Activated CD4-positive, alpha-beta T cell treated with anti-CD3 and anti-CD28 coated beads, Interleukin-2, amount 50 U/mL, for 48 hours (primary cell): Measurements from ENCODE around the gene KANSL1L.

ENCODE experiments used
- DNase-seq, 2 experiments: peaks; one replicate each; pipeline ENCODE4 v3.0.0-alpha.2; 2020

The KANSL1L gene

DNA sequence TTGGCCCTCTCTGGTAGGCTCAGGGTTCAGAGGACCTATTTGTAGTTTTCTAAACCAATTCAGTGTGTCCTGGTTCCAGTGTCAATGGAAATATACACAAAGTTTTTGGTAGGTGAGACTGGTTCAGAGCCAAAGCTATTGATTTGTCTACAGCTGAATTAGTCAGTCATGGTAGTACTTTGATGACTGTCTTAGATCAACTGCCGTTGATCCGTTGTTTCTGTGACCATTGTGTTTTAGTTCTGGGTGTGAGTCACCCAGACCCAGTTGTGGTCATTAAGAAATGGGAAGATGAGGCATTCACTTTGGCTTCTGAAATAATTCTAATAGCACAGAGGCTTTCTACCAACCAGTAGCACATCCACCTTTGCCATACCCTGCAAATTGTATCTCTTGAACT, 184.8 kb downstream of the KANSL1L start:
- no peak for DNase-seq

GRCh38 chr2:209985874-209986273, 185.3 kb downstream of the KANSL1L start:
- no peak for DNase-seq

GRCh38 chr2:209984291-209984690, 186.9 kb downstream of the KANSL1L start:
- DNase-seq: no peak

GRCh38 chr2:209977386-209978239, 193.6 kb downstream of the KANSL1L start:
- DNase-seq: no peak

GRCh38 chr2:209976698-209977385, 194.4 kb downstream of the KANSL1L start:
- DNase-seq: no peak

DNA sequence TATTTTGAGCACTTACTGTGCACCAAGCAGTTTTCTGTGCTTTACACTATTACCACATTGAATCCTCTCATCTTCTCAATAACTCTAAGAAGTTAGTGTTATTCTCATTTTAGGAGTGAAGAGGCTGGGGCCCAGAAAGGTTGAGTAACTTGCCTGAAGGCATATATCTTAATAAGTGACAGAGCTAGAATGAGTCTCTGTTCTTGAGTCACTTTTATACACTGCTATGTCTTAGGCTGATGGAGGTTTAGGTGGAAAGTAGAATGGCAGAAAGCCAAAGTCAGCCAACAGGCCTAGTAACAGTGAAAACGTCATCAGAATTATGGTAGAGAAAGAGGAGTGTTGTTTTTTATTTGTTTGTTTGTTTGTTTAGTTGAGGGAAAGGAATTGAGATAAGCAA, 196.6 kb downstream of the KANSL1L start:
- no peak for DNase-seq

GRCh38 chr2:209973328-209973727, 197.9 kb downstream of the KANSL1L start:
- no peak for DNase-seq
